PFSK-1 (cell line): ENCODE data around the gene IYD.

Experiments used
- FOXP2 ChIP-seq: optimal IDR thresholded peaks from 2 replicates; pipeline ENCODE3; 2011; ENCODE audit warnings: borderline replicate concordance, control low read depth, inconsistent platforms; ENCODE audit not compliant: insufficient read depth; ENCODE audit errors: extremely low read length, extremely low read depth
- POLR2AphosphoS5 ChIP-seq: IDR thresholded peaks from 2 replicates; pipeline ENCODE4 v1.6.1; 2012; ENCODE audit warnings: low read depth, mild to moderate bottlenecking, control low read depth, low read length, moderate library complexity
- SIN3A ChIP-seq: IDR thresholded peaks from 2 replicates; pipeline ENCODE4 v1.6.1; 2012; ENCODE audit warnings: mild to moderate bottlenecking, low read length, moderate library complexity, borderline replicate concordance; ENCODE audit not compliant: insufficient read depth
- TAF1 ChIP-seq: IDR thresholded peaks from 2 replicates; pipeline ENCODE4 v1.6.1; 2012; ENCODE audit warnings: low read length, control low read depth, borderline replicate concordance; ENCODE audit not compliant: insufficient read depth
- TF ChIP-seq, protein P1 (sequence below), 2 experiments: IDR thresholded peaks; 2 replicates each; pipeline versions ENCODE4 v1.6.1 to v1.8.0; 2011 to 2012; ENCODE audit warnings: low read depth in 2 of 2, low read length in 2 of 2, control low read depth in 1 of 2, inconsistent platforms in 1 of 2, mild to moderate bottlenecking in 1 of 2, moderate library complexity in 1 of 2; ENCODE audit not compliant: insufficient read depth in 1 of 2

DNA sequence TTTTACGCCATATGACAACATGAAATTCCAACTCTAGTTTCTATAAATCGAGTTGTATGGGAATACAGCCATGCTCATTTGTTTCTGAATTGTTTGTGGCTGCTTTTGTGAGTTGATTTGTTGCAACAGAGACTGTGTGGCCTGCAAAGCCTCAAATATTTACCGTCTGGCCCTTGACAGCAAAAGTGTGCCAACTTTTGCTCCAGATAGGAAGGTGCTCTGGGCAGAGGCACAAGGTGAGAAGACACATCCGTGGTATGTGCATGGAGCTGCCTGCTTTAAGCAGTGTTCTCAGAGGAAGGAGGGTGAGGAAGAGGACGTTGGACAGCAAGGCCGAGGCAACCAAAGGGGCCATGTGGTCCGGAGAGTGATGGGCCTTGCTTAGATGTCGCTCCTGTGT lies 57.4 kb downstream of the IYD start:
- TF ChIP-seq POLR2AphosphoS5 (no peak), TAF1 (no peak), SIN3A (no peak), FOXP2 (no peak)
- TF ChIP-seq, protein P1, sequence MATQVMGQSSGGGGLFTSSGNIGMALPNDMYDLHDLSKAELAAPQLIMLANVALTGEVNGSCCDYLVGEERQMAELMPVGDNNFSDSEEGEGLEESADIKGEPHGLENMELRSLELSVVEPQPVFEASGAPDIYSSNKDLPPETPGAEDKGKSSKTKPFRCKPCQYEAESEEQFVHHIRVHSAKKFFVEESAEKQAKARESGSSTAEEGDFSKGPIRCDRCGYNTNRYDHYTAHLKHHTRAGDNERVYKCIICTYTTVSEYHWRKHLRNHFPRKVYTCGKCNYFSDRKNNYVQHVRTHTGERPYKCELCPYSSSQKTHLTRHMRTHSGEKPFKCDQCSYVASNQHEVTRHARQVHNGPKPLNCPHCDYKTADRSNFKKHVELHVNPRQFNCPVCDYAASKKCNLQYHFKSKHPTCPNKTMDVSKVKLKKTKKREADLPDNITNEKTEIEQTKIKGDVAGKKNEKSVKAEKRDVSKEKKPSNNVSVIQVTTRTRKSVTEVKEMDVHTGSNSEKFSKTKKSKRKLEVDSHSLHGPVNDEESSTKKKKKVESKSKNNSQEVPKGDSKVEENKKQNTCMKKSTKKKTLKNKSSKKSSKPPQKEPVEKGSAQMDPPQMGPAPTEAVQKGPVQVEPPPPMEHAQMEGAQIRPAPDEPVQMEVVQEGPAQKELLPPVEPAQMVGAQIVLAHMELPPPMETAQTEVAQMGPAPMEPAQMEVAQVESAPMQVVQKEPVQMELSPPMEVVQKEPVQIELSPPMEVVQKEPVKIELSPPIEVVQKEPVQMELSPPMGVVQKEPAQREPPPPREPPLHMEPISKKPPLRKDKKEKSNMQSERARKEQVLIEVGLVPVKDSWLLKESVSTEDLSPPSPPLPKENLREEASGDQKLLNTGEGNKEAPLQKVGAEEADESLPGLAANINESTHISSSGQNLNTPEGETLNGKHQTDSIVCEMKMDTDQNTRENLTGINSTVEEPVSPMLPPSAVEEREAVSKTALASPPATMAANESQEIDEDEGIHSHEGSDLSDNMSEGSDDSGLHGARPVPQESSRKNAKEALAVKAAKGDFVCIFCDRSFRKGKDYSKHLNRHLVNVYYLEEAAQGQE (IDR thresholded peaks at IDR 0.05; ENCODE audit: insufficient read depth in 1 of 2, low read depth in 2 of 2, low read length in 2 of 2), result no peak
